RWPE1 (cell line): ENCODE data around the gene GAB4.

ENCODE experiments used
- CTCF ChIA-PET: fragments of 350-600 bp; sonication (Branson Sonifier 250); formaldehyde crosslinking; extraction: SDS; loops from one replicate; lab custom pipeline; 2021; lab: Yijun Ruan, JAX
- POLR2A ChIA-PET: fragments of 400-600 bp; formaldehyde crosslinking; extraction: SDS; loops from one replicate; lab custom pipeline; 2020; ENCODE audit warnings: antibody characterized with exemption; ENCODE audit not compliant: low non-redundant PET; lab: Yijun Ruan, JAX
- DNase-seq: peaks from one replicate; pipeline ENCODE4 v3.0.0; 2012; ENCODE audit warnings: low spot score
- H3K27ac ChIP-seq: fragments of 450-650 bp; 2 replicates; pipeline ENCODE4 v1.5.1; 2017
- TF ChIP-seq, protein P1 (sequence below): fragments of 450-650 bp; conservative IDR thresholded peaks from 2 replicates; pipeline ENCODE4 v1.5.1; 2017; ENCODE audit warnings: low read depth, mild to moderate bottlenecking

The GAB4 gene

DNA sequence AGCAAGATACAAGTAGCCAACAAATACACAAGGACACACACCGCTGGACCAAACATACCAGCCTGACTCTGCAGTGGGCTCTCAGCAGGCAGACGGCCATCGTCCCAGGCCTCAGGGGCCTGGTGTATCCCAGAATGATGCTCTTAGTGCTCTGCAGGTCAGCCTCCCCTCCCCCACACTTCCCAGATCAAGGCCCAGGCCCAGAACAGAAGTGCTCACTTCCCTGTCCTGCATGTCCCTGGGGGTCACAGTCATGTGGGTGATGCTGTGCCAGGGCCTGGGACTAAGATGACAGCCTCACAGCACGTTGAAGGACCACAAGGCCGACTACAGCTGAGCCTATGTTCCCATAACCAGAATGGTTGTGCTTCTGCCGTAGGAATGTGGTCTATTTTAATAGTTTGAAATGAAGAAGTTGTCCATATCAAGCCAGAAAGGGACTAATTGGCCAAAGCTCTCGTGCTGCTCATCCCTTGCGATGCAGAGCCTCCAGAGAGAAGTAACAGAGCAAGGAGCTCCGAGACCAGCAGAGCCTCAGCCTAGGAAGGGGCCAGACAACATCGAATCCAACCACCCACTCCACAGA, 48.6 kb downstream of the GAB4 start:
- CTCF ChIA-PET = no interaction called here
- POLR2A ChIA-PET = no interaction called here
- TF ChIP-seq, protein P1, sequence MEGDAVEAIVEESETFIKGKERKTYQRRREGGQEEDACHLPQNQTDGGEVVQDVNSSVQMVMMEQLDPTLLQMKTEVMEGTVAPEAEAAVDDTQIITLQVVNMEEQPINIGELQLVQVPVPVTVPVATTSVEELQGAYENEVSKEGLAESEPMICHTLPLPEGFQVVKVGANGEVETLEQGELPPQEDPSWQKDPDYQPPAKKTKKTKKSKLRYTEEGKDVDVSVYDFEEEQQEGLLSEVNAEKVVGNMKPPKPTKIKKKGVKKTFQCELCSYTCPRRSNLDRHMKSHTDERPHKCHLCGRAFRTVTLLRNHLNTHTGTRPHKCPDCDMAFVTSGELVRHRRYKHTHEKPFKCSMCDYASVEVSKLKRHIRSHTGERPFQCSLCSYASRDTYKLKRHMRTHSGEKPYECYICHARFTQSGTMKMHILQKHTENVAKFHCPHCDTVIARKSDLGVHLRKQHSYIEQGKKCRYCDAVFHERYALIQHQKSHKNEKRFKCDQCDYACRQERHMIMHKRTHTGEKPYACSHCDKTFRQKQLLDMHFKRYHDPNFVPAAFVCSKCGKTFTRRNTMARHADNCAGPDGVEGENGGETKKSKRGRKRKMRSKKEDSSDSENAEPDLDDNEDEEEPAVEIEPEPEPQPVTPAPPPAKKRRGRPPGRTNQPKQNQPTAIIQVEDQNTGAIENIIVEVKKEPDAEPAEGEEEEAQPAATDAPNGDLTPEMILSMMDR = no peak

DNA sequence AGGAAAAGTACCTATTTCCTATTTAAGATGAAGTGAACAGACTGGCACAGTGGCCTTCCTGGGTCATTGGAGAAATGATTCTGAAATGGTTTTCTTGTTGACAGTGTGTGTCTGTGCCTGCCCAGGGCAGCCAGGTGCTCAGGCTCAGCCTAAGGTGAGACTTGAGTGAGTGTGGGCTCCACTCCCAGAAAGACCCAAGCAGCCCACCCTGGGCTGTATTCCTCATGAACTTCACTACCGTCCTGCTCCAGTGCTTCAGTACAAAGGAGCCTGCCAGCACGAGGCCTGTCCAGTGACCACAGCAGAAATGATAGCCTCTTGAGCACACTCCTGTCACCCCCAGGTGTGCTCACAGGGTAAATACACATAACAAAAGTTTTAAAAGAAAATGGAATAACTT, 49.5 kb downstream of the GAB4 start:
- POLR2A ChIA-PET = no interaction called here
- H3K27ac ChIP-seq = no peak overlapping the region
- TF ChIP-seq, protein P1 = no peak
- no peak for DNase-seq
- CTCF ChIA-PET = no interaction called here

More for the DNA sequence above, 48.6 kb downstream of the GAB4 start:
- no peak for DNase-seq
- no peak overlapping the region for H3K27ac ChIP-seq

DNA sequence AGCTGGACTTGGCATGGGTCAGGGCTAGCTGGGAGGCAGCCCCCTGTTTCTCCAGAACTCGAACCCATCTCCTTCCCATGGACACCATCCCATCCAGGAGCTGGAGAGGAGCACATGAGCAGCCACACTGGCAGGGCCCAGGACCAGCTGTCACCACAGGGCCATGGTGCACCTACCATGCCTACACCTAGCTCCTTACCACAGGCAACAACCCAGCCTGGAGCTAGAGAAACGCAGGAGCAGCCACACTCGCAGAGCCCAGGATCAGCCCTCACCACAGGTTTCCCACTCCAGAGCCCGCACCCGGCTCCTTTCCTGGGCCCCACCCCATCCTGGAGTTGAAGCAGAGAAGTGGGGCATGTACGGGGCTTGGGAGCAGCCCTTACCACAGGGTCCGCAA, 50.2 kb downstream of the GAB4 start:
- TF ChIP-seq, protein P1 = no peak
- no peak for DNase-seq
- ChIA-PET POLR2A (no interaction called here), CTCF (no interaction called here)
- no peak overlapping the region for H3K27ac ChIP-seq

DNA sequence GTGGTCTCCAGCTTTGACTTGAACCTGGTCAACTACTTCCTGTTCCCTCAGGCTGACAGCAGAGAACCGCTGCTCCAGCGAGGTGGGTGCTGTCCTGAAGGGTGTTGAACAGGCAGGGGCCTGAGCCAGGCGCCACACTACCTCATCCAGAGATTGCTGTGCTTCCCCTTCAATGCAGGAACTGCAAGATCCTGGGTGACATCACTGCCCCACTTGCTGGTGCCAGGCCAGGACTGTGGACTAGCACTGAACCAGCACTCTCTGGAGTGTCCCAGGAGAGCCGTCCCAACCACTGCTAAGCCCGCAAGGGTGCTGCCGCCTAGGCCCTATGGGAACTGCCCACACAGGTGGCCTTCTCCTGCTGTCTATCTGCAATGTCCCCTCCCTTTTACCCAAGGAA, 51.7 kb downstream of the GAB4 start:
- CTCF ChIA-PET = no interaction called here
- TF ChIP-seq, protein P1 = no peak
- DNase-seq = no peak
- POLR2A ChIA-PET = no interaction called here
- H3K27ac ChIP-seq = no peak overlapping the region

DNA sequence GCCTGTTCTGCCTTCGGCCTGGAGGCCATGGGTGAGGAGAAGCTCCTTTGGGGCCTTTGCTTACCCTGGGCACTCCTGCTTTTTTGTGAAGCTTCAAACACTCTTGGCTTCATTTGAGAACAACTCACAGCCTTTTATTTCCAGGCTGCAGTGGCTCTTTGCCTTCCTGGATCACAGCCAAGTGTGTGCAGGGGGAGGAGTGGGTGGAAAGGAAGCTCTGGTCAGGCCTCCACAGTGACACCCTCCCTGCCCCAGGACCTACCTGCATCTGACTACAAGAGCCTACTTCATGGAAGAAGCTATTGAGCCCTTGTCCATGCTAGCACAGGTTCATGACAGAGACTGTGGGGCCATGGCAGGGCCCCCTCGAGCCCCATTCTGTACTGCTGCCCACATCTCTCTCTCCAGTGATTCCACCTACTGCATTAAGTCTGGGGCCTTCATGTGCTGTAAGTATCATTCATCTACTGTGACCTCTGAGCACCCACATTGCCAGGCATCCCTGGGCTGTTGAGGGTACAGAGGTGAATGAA, 52.3 kb downstream of the GAB4 start:
- CTCF ChIA-PET = no interaction called here
- no peak for DNase-seq
- TF ChIP-seq, protein P1 = no peak
- POLR2A ChIA-PET = no interaction called here
- no peak overlapping the region for H3K27ac ChIP-seq

DNA sequence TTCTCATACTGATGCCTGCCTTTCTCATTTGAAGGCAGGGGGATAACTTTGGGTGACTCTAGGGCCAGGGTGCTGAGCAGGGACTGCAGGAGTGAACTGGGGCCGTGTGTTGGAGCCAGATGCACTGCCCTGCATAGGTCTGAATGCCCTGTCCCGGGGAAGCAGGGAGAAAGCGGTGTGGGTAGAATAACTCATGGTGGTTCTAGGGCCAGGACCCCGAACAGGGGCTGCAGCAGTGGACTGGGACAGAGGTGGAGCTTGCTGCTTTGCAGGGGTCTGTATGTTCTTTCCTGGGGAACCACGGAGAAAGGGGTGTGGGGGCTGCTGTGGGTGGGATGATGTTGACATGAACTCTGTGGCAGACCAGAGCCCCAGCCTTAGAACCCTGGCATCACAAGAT, 52.9 kb downstream of the GAB4 start:
- H3K27ac ChIP-seq = no peak overlapping the region
- CTCF ChIA-PET = no interaction called here
- POLR2A ChIA-PET = no interaction called here
- no peak for DNase-seq
- TF ChIP-seq, protein P1 = no peak
